ENCODE measurements around the gene LIMS1.

Gene LIMS1

GRCh38 chr2:108616751-108617161 lies 82.5 kb downstream of the LIMS1 start:
- Histone ChIP-seq H3K9me3 (no peaks in the 10 kb centered on the region), H3K4me1 (peaks cover 18% of the 10 kb centered on the region), H3K27me3 (ENCODE audit: low read depth) (no peaks in the 10 kb centered on the region), H3K36me3 (replicated peaks) (no peaks in the 10 kb centered on the region), H3K4me3 (no peak overlapping the region)
- in situ Hi-C loops (cut with MboI; ENCODE audit: low sequenced_read_pairs) = no loop called here
- no peak for DNase-seq (ENCODE audit: low spot score in 2 of 2)

GRCh38 chr2:108617617-108618016 lies 83.3 kb downstream of the LIMS1 start:
- no peak for DNase-seq (ENCODE audit: low spot score in 2 of 2)
- no peaks in the 10 kb centered on the region for H3K9me3 ChIP-seq
- H3K4me1 ChIP-seq = peaks cover 24% of the 10 kb centered on the region
- in situ Hi-C loops (cut with MboI; ENCODE audit: low sequenced_read_pairs) = no loop called here
- no peaks in the 10 kb centered on the region for H3K27me3 ChIP-seq (ENCODE audit: low read depth)
- no peaks in the 10 kb centered on the region for H3K36me3 ChIP-seq (replicated peaks)
- no peak overlapping the region for H3K4me3 ChIP-seq

GRCh38 chr2:108619925-108620620 lies 85.8 kb downstream of the LIMS1 start:
- no peak overlapping the region for H3K4me3 ChIP-seq
- no peak for DNase-seq (ENCODE audit: low spot score in 2 of 2)

DNA sequence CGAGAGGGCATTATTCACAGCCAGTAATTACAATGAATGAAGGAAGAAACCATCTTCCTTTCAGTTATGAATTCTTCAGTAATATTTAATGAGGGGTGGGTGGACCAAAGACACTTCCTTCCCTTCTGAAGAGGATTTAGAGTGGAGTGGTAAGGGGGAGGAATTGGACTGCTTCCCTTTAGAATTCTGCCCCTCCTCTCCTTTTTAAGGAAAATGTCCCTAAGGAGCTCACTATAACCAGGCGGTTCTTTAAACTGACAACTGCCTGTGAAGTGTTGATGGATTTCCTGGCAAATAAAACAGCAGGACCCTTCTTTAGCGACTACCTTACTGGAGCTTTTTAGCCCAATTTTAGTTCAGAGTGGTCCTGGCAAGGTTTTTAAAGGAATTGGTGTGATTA lies 86.4 kb downstream of the LIMS1 start:
- in situ Hi-C loops (cut with MboI; ENCODE audit: low sequenced_read_pairs) = no loop called here
- DNase-seq (ENCODE audit: low spot score in 2 of 2) = no peak
- Histone ChIP-seq H3K27me3 (ENCODE audit: low read depth) (no peaks in the 10 kb centered on the region), H3K36me3 (replicated peaks) (no peaks in the 10 kb centered on the region), H3K9me3 (no peaks in the 10 kb centered on the region), H3K4me3 (no peak overlapping the region), H3K4me1 (peaks cover 24% of the 10 kb centered on the region)

More at GRCh38 chr2:108619925-108620620, 85.8 kb downstream of the LIMS1 start:
- H3K36me3 ChIP-seq (replicated peaks) = no peaks in the 10 kb centered on the region
- in situ Hi-C loops (cut with MboI; ENCODE audit: low sequenced_read_pairs) = no loop called here
- no peaks in the 10 kb centered on the region for H3K9me3 ChIP-seq
- peaks cover 24% of the 10 kb centered on the region for H3K4me1 ChIP-seq
- no peaks in the 10 kb centered on the region for H3K27me3 ChIP-seq (ENCODE audit: low read depth)

DNA sequence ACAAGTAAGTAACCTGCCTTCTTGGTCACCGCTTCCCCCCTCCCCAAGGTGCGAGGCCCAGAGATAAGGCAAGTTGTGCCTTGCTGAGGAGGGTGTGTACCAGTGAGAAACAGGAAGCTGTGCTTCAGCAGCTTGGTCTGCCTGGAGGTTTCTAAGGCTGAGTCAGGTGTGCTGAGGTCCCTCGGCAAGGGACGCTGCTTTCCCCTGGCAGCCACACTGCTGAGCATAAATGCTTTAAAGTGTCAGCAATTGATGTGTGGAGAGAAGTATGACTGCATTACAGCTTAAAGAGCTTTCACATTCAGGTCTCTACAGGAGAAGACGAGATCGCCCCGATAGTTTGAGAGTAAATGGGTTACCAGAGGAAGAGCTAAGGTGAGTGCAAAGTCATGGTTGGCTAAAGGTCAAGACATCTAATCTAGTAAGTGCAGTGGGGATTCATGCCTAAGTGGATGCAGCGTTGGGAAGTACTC lies 86.9 kb downstream of the LIMS1 start:
- Histone ChIP-seq H3K4me3 (no peak overlapping the region), H3K4me1 (peaks cover 24% of the 10 kb centered on the region), H3K27me3 (ENCODE audit: low read depth) (no peaks in the 10 kb centered on the region), H3K36me3 (replicated peaks) (no peaks in the 10 kb centered on the region), H3K9me3 (no peaks in the 10 kb centered on the region)
- DNase-seq (ENCODE audit: low spot score in 2 of 2) = no peak
- in situ Hi-C loops (cut with MboI; ENCODE audit: low sequenced_read_pairs) = no loop called here

DNA sequence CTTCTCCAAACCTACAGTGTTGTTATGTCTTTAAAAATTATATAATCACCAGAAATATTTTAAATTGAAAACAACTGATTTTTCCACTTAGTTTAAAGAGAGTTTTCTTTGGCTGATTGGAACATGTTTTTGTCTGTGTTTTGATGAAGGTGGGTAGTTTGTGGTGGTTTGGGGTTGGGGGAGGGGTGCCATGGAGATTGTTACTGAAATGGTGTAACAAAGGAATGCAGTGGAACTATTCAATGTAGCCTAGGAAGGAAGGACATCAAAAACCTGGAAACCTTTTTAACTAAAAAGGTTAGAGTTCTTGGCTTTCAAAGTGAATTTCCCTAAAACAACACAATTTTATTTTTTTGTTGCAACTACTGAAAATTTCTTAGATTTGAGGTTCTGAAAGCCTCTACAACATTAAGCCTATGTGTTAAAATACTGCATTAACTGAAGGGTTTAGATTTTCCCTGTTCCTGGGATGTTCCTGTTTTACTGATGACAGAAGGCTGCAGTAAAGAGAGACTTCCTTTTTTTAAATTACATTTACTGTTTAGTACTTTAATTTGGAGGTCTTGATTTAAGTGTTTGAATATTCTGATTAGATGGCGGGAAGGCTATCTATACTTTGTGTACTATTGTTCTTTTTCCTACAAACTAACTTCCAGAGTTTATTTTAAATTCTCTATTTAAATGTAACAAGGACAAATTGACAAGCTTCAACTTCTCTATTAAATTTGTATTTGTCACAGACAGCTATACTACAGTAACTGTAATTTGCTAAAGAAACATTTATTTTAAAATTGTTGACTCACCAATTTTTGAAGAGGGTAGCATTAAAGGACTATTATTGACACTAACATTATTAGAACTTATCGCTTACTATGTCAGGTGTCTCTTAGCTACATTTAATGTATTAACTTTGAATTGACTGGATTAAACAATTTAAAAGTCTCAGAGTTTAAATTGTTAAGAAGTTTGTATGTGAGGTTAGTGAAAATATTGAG lies 87.7 kb downstream of the LIMS1 start:
- peaks cover 20% of the 10 kb centered on the region for H3K4me1 ChIP-seq
- no peaks in the 10 kb centered on the region for H3K36me3 ChIP-seq (replicated peaks)
- no peaks in the 10 kb centered on the region for H3K27me3 ChIP-seq (ENCODE audit: low read depth)
- in situ Hi-C loops (cut with MboI; ENCODE audit: low sequenced_read_pairs) = no loop called here
- no peaks in the 10 kb centered on the region for H3K9me3 ChIP-seq
- no peak for DNase-seq (ENCODE audit: low spot score in 2 of 2)
- no peak overlapping the region for H3K4me3 ChIP-seq

GRCh38 chr2:108623616-108624015 lies 89.3 kb downstream of the LIMS1 start:
- in situ Hi-C loops (cut with MboI; ENCODE audit: low sequenced_read_pairs) = no loop called here
- no peaks in the 10 kb centered on the region for H3K36me3 ChIP-seq (replicated peaks)
- DNase-seq (ENCODE audit: low spot score in 2 of 2) = no peak
- no peak overlapping the region for H3K4me3 ChIP-seq
- no peaks in the 10 kb centered on the region for H3K27me3 ChIP-seq (ENCODE audit: low read depth)
- no peaks in the 10 kb centered on the region for H3K9me3 ChIP-seq
- H3K4me1 ChIP-seq = peaks cover 16% of the 10 kb centered on the region

DNA sequence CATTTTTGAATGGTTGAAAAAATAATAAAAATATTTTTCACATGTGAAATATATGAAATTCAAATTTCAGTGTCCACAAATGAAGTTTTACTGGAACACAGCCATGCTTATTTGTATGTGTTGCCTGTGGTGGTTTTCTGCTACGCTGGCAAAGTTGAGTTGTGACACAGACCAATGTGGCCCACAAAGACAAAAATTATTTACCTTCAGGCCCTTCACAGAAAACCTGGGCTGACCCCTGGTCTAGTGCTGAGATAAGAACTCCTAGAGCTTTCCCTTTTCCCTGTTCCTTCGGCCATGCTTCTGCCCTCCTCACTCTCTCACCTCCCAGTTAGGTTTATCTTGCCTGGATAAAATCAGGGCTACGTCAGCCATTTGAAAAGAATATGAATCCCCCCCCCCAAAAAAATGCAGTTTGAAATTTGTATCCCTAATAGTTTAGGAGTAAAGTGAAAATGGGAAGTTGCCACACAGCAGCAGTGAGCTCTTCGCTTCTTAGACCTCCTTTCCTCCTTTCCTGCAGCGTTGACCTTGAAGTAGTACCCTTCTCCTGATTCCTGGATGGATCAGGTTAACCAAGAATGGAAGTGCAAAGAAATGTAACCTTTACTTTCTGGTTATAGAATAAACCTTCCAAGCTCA lies 91.0 kb downstream of the LIMS1 start:
- in situ Hi-C loops (cut with MboI; ENCODE audit: low sequenced_read_pairs) = no loop called here
- DNase-seq (ENCODE audit: low spot score in 2 of 2) = no peak
- Histone ChIP-seq H3K9me3 (no peaks in the 10 kb centered on the region), H3K4me1 (peaks cover 16% of the 10 kb centered on the region), H3K27me3 (ENCODE audit: low read depth) (no peaks in the 10 kb centered on the region), H3K36me3 (replicated peaks) (no peaks in the 10 kb centered on the region), H3K4me3 (no peak overlapping the region)

- no peaks in the 10 kb centered on the region for H3K36me3 ChIP-seq (replicated peaks)
- no peak for DNase-seq (ENCODE audit: low spot score in 2 of 2)
- in situ Hi-C loops (cut with MboI; ENCODE audit: low sequenced_read_pairs) = no loop called here
- no peaks in the 10 kb centered on the region for H3K9me3 ChIP-seq
- H3K27me3 ChIP-seq (ENCODE audit: low read depth) = no peaks in the 10 kb centered on the region
- H3K4me3 ChIP-seq = no peak overlapping the region
- peaks cover 18% of the 10 kb centered on the region for H3K4me1 ChIP-seq
Measured at GRCh38 chr2:108625828-108626195, 91.5 kb downstream of the LIMS1 start.

DNA sequence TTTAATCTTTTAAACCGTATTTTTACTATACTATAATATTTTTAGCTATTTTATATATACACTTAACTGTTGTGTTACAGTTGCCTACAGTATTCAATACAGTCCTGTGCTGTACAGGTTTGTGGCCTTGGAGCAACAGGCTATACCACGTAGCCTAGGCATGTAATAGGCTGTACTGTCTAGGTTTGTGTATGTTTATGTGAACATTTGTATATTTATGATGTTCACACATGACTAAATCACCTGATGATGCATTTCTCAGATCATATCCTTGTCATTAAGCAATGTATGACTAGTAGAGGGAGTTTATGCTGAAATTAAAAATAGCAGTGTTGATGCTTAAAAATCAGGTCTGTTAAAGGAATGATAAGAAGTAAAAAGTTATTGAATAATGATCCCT lies 92.7 kb downstream of the LIMS1 start:
- H3K4me1 ChIP-seq = peaks cover 17% of the 10 kb centered on the region
- in situ Hi-C loops (cut with MboI; ENCODE audit: low sequenced_read_pairs) = no loop called here
- no peaks in the 10 kb centered on the region for H3K9me3 ChIP-seq
- no peaks in the 10 kb centered on the region for H3K27me3 ChIP-seq (ENCODE audit: low read depth)
- H3K4me3 ChIP-seq = no peak overlapping the region
- H3K36me3 ChIP-seq (replicated peaks) = no peaks in the 10 kb centered on the region
- no peak for DNase-seq (ENCODE audit: low spot score in 2 of 2)

- no peak overlapping the region for H3K4me3 ChIP-seq
- H3K27me3 ChIP-seq (ENCODE audit: low read depth) = no peaks in the 10 kb centered on the region
- H3K9me3 ChIP-seq = no peaks in the 10 kb centered on the region
- no peaks in the 10 kb centered on the region for H3K36me3 ChIP-seq (replicated peaks)
- in situ Hi-C loops (cut with MboI; ENCODE audit: low sequenced_read_pairs) = no loop called here
- no peak for DNase-seq (ENCODE audit: low spot score in 2 of 2)
- peaks cover 13% of the 10 kb centered on the region for H3K4me1 ChIP-seq
Measured at GRCh38 chr2:108627911-108628567, 93.8 kb downstream of the LIMS1 start.

- DNase-seq (ENCODE audit: low spot score in 2 of 2) = no peak
- H3K9me3 ChIP-seq = no peaks in the 10 kb centered on the region
- peaks cover 13% of the 10 kb centered on the region for H3K4me1 ChIP-seq
- no peak overlapping the region for H3K4me3 ChIP-seq
- no peaks in the 10 kb centered on the region for H3K27me3 ChIP-seq (ENCODE audit: low read depth)
- no peaks in the 10 kb centered on the region for H3K36me3 ChIP-seq (replicated peaks)
- in situ Hi-C loops (cut with MboI; ENCODE audit: low sequenced_read_pairs) = no loop called here
Measured at GRCh38 chr2:108628936-108629335, 94.7 kb downstream of the LIMS1 start.

- Histone ChIP-seq H3K4me1 (peaks cover 13% of the 10 kb centered on the region), H3K36me3 (replicated peaks) (no peaks in the 10 kb centered on the region), H3K9me3 (no peaks in the 10 kb centered on the region), H3K4me3 (no peak overlapping the region), H3K27me3 (ENCODE audit: low read depth) (no peaks in the 10 kb centered on the region)
- no peak for DNase-seq (ENCODE audit: low spot score in 2 of 2)
- in situ Hi-C loops (cut with MboI; ENCODE audit: low sequenced_read_pairs) = no loop called here
Measured at GRCh38 chr2:108629417-108629816, 95.1 kb downstream of the LIMS1 start.

All from HAP-1 (cell line).